Measurements from ENCODE around the gene ZCCHC7.
"Not testable (repeated sequence)": the region's sequence is repeated elsewhere in the genome, so short reads cannot be mapped to it uniquely, and the experiment has no call there.

ZCCHC7 gene

DNA sequence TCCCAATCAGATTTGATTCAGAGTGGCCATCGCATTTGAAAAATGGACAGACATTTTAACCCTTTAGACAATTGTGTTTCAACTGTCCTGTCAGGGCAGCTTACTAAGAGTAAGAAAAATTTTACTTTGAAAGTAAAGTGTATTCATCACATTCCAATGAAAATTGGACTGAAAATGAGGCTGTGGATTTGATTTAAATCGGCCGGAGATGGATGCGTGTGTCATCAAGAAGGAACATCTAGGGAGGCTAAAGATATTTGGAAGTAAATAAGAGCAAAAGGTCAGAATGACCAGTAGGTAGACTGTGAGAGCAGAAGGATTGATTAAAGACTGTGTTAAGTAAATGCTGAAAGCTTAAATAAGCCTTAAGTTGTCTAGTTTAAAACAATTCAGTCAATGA lies 1.5 kb downstream of the ZCCHC7 start:
- DNase-seq = no peak

GRCh38 chr9:37126214-37126788 lies 5.9 kb downstream of the ZCCHC7 start:
- DNase-seq = peak; percentile 19

GRCh38 chr9:37127018-37127417 lies 6.6 kb downstream of the ZCCHC7 start:
- DNase-seq = no peak

GRCh38 chr9:37128051-37128450 lies 7.7 kb downstream of the ZCCHC7 start:
- no peak for DNase-seq

DNA sequence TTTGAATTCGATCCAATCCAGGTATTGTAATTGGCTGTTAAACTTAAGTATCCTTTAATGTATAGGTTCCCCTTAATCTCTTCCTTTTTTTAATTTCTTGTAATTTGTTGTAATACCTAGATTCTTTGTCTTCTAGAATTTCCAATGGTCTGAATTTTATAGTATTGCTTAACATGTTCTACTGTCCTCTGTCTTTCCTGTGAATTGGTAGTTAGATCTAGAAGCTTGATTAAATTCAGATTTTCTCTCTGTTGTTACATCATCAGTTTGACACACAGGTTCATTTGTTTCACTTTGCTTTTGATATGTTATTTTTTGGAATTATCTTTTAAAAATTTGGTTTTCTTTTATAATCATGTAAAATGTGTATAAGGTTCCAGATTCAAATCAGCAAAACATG lies 13.8 kb downstream of the ZCCHC7 start:
- no peak for DNase-seq

GRCh38 chr9:37141015-37141414 lies 20.6 kb downstream of the ZCCHC7 start:
- no peak for DNase-seq

GRCh38 chr9:37144762-37145161 lies 24.4 kb downstream of the ZCCHC7 start:
- no peak for DNase-seq

- peak; percentile 67 for DNase-seq
Observed at GRCh38 chr9:37146410-37146809, 26.0 kb downstream of the ZCCHC7 start.

DNA sequence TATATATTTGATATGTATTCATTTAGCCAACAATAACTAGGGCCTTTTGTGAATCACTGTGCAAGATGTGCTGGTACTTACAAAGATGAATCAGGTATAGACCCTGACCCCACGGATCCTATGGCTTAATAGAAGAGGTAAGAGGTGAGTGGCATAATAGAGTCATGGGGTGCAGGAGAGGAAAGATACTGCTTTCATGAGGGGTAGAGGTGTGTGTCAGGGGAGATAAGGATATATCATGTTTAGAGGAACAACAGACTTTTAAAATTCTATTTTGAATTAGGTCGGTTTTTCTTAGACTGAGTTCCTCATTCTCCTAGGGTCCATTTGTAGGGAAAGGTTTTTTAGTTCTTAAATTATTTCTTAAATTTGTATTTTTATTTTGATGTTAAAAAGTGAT lies 27.8 kb downstream of the ZCCHC7 start:
- peak; percentile 47 for DNase-seq

DNA sequence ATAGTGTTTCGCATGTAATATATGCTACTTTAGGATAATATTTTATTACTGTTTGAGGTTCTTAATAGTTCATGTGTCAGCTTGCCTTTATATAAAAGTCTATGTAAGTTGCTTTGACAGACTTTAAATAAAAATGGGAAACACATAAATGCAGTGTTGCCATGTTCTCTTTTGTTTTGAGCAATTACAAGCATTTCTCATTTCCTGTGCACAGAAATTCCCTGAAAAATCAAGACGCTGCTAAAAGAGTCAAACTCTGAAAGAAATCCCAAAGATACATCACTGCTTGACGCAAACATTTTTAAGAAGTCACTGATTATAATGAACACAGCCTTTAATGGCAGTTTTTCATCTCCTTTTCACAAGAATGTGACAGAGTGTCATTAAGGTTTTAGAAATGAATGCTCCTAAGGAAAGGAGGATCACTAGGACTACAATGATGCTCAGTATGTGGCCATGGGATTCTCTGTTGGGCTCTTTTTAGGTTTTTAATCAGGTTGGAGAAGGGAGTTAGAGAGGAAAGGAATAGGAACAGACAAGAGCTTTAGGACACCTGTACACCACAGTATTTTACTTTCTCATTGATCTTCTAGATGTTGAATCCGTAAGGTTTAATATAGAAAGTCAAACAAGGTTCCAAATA lies 29.4 kb downstream of the ZCCHC7 start:
- DNase-seq = no peak

DNA sequence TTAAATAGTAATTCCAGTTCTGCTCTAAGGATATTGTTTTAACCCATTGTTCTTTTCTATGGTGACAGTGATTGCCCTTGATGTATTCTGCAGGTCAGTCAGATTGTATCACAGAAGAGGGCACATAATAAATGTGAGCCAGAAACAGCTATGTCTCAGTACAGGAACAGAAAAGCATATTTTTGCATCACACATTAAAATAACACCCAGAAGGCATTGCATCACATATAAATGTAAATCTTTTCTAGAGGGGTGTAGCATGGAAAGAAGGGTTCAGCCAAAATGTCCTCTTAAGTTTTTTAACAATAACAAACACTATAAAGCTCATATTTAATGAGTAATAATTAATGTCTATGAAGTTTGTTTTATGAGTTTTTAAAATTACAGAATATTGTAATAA lies 30.0 kb downstream of the ZCCHC7 start:
- no peak for DNase-seq

GRCh38 chr9:37151812-37152211 lies 31.4 kb downstream of the ZCCHC7 start:
- DNase-seq = peak; percentile 9

DNA sequence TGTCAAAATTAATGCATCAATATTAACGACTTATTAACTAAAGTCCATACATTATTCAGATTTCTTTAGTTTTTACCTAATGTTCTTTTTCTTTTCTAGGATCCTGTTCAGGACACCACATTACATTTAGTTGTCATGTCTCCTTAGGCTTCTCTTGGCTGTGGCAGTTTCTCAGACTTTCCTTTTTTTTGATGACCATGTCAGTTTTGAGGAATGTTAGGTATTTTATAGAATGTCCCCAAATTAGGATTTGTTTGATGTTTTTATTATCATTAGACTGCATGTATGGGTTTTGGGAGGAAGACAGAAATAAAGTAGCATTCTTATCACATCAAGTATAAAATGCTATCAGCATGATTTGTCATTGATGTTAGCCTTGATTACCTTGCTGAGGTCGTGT lies 32.0 kb downstream of the ZCCHC7 start:
- DNase-seq = no peak

- no peak for DNase-seq
Observed at GRCh38 chr9:37155601-37156000, 35.2 kb downstream of the ZCCHC7 start.

DNA sequence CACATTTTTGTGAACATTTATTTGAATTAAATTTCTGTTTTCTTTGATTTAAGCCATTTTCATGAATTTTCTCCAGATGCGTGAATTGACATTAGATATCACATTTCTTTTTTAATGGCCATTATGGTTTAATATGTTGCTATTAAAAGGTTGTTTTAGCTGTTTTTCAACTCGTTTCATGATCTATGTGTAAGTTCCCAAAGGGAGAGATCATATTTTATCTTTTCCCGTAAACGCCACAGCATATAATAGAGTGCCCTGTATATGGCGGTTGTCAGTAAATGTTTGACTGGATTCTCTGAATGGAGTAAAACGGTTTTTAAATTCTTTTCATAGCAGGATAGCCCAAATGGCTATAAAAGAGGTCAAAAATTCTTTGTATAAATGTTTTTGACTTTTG lies 35.8 kb downstream of the ZCCHC7 start:
- no peak for DNase-seq

GRCh38 chr9:37156781-37157356 lies 36.5 kb downstream of the ZCCHC7 start:
- DNase-seq = no peak

GRCh38 chr9:37157726-37158377 lies 37.5 kb downstream of the ZCCHC7 start:
- DNase-seq = no peak

DNA sequence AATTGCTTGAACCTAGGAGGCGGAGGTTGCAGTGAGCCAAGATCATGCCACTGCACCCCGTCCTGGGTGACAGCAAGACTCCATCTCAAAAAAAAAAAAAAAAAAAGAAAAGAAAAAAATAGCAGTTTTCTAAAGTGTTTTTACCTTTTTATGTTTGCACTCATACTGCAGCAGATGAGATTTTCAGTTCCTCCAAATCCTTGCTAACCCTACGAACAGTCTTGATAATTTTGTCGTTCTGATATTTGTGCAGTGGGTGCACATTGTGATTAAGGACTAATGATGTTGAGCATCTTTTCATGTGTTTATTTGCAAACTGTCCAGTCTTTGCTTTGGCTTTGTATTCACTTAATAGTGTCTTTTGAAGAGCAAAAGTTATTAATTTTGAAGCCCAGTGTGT lies 42.9 kb downstream of the ZCCHC7 start:
- DNase-seq = no peak

DNA sequence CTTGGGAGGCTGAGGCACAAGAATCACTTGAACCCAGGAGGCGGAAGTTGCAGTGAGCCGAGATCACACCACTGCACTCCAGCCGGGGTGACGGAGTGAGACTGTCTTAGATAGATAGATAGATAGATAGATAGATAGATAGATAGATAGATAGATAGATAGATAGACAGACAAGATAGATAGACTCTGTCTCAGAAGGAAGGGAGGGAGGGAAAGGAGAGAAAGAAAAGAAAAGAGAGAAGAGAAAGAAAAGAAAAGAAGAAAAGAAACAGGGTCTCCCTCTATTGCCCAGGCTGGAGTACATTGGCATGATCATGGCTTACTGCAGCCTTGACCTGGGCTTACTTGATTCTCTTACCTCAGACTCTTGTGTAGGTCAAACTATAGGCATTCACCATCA lies 44.0 kb downstream of the ZCCHC7 start:
- DNase-seq = not testable (repeated sequence)

- DNase-seq = no peak
Observed at GRCh38 chr9:37165644-37166043, 45.3 kb downstream of the ZCCHC7 start.

DNA sequence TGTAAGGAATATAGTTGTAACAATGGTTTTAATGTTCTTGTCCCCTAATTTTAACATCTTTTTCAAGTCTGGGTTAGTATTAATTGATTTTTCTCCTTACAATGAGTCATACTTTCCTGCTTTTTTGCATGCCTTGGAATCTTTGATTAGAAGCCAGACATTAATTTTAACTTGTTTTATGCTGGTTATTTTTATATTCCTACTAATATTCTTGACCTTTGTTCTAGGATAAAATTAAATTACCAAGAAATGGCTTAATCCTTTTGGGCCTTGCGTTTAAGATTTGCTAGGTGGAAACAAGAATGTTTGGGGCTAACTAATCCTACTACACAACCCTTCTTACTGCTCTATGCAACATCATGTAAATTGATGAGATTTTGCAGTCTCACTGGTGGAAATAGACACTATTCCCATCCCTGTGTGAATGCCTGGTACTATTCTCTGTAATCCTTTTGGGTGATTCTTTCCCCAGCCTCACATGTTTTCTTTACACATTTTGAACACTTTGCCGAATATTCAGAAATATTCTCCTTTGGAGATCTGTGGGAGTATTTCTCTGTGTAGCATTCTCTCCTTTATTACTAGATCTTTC lies 47.2 kb downstream of the ZCCHC7 start:
- no peak for DNase-seq

GRCh38 chr9:37172557-37172956 lies 52.2 kb downstream of the ZCCHC7 start:
- no peak for DNase-seq

- DNase-seq = no peak
Observed at GRCh38 chr9:37174247-37174646, 53.9 kb downstream of the ZCCHC7 start.

DNA sequence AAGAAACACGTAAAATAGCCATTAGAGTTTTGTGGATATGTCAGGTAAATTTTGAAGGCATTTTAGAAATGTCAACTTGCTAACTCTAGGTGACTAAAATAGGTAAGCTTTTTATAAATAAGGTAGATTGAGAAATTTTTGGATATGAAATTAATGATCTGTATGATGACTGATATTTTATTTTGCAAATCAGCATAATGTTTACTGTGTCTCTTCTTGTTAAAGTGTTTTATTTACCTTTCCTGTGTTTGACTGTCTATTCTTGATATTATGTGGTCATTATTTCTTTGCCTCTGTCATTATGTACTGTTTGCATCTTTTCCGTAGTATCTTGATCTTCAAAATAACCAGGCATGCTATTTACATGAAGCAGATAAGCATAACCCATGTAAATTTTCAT lies 58.4 kb downstream of the ZCCHC7 start:
- no peak for DNase-seq
